ENCODE measurements around the gene PPP1R8.
"Not testable (repeated sequence)": the region's sequence is repeated elsewhere in the genome, so short reads cannot be mapped to it uniquely, and the experiment has no call there.

DNA sequence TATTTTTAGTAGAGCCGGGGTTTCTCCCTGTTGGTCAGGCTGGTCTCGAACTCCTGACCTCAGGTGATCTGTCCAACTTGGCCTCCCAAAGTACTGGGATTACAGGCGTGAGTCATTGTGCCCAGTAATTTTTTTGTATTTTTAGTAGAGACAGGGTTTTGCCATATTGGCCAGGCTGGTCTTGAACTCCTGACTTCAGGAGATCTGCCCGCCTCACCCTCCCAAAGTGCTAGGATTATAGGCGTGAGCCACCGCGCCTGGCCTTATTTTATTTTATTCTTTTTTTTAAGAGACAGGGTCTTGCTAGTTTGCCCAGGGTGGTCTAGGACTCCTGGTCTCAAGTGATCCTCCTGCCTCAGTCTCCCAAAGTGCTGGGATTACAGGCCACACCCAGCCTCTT, 40.5 kb downstream of the PPP1R8 start:
- TF ChIP-seq, protein P1, sequence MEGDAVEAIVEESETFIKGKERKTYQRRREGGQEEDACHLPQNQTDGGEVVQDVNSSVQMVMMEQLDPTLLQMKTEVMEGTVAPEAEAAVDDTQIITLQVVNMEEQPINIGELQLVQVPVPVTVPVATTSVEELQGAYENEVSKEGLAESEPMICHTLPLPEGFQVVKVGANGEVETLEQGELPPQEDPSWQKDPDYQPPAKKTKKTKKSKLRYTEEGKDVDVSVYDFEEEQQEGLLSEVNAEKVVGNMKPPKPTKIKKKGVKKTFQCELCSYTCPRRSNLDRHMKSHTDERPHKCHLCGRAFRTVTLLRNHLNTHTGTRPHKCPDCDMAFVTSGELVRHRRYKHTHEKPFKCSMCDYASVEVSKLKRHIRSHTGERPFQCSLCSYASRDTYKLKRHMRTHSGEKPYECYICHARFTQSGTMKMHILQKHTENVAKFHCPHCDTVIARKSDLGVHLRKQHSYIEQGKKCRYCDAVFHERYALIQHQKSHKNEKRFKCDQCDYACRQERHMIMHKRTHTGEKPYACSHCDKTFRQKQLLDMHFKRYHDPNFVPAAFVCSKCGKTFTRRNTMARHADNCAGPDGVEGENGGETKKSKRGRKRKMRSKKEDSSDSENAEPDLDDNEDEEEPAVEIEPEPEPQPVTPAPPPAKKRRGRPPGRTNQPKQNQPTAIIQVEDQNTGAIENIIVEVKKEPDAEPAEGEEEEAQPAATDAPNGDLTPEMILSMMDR (IDR thresholded peaks at IDR 0.05) = not testable (repeated sequence)
- not testable (repeated sequence) for TF ChIP-seq POLR2A (IDR thresholded peaks at IDR 0.05)

All from stomach (tissue), 4 donors.